Calu3 (cell line): ENCODE data around the gene KRTAP5-8. TPM values are rescaled to one million over a fixed set of nuclear protein-coding genes. Genes with fewer than 3 reads are reported as not detected.
"Not testable (repeated sequence)": the region's sequence is repeated elsewhere in the genome, so short reads cannot be mapped to it uniquely, and the experiment has no call there.

Experiments used
- BruUV-seq: library from RNA; stranded (reverse); fragments of 400-500 nt; replicated peaks from 2 replicates; lab custom pipeline; 2021; lab: Mats Ljungman, UMichigan
- CTCF ChIA-PET: fragments of 300-600 bp; sonication (Branson Sonifier 250); formaldehyde crosslinking; loops from one replicate; lab custom pipeline; 2022; ENCODE audit warnings: antibody characterized with exemption; lab: Charles Lee
- DNase-seq: peaks from one replicate; pipeline ENCODE4 v3.0.0; 2022
- H3K27ac Mint-ChIP-seq: one replicate; pipeline ENCODE4 v1.8.0; 2022; ENCODE audit warnings: mixed read lengths; ENCODE audit not compliant: unreplicated experiment
- H3K27me3 Mint-ChIP-seq: one replicate; pipeline ENCODE4 v1.8.0; 2022; ENCODE audit warnings: mixed read lengths; ENCODE audit not compliant: unreplicated experiment
- H3K36me3 Mint-ChIP-seq: one replicate; pipeline ENCODE4 v1.8.0; 2022; ENCODE audit warnings: mild to moderate bottlenecking, moderate library complexity, mixed read lengths; ENCODE audit not compliant: insufficient read depth, unreplicated experiment
- H3K4me1 Mint-ChIP-seq: one replicate; pipeline ENCODE4 v1.8.0; 2022; ENCODE audit warnings: mild to moderate bottlenecking, low read depth, mixed read lengths; ENCODE audit not compliant: unreplicated experiment
- H3K4me3 Mint-ChIP-seq: one replicate; pipeline ENCODE4 v1.8.0; 2022; ENCODE audit warnings: mild to moderate bottlenecking, low read depth, moderate library complexity, mixed read lengths; ENCODE audit not compliant: unreplicated experiment
- H3K9me3 Mint-ChIP-seq: one replicate; pipeline ENCODE4 v1.8.0; 2022; ENCODE audit warnings: low read depth, mixed read lengths; ENCODE audit not compliant: unreplicated experiment
- intact Hi-C: fragments of 100-400 bp; cut with micrococcal nuclease; formaldehyde crosslinking; loops from one replicate; pipeline ENCODE4 v1.10.0; 2022; ENCODE audit not compliant: unreplicated experiment
- total RNA-seq: library from RNA; stranded (reverse); gene quantifications from 2 replicates; pipeline ENCODE4 v1.2.3, GENCODE V29; 2022
- TF ChIP-seq, protein P1 (sequence below): fragments of 200-600 bp; IDR thresholded peaks from one replicate; pipeline ENCODE4 v1.8.0; 2022; ENCODE audit warnings: antibody characterized with exemption; ENCODE audit not compliant: unreplicated experiment

The KRTAP5-8 gene
- total RNA-seq, 1 experiment from 2014 or later = not detected

DNA sequence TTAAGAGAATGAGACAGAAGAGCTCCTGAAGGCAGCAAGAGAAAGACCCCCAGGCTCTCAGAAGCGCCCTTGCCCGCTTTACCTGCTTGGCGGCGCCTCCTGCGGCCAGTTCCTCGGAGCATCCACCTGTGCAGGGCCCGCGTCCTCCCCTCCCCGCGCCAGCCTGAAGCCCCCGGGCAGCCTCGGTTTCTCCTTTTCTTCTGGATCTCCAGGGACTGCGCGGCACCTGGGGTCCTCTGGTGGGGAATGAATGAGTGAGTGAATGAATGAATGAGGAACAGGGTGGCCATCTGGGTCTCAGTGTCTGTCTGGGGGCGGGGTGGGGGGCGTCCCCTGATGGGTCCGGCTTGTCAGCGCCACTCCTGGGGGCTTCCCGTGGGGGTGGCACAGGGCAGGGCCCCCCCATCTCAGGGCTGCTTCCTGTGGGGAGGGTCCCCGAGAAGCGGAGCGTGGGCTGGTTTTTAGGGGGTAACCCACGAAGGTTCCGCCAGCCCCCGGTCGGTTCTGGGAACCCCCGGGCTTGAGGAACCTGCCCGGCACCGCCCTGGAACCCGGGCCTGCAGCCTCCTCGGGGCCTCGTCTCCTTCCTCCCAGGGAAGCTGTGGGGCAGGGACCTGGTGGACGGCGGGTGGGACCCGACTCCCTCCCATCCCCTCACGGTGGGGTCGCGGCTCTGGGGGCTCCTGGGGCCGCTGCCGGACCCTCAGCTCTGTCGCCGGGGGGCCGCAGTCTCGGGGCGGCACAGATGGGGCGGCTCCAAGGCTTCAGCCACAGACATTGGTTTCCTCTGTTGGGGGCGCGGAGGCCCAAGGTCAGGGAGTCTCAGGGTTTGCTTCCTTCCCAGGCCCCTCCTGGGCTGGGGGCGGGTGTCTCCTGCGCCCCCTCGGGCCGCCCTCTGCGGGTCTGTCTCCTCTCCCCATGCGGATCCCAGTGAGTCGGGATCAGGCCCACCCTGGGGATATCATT is 19.0 kb upstream of the KRTAP5-8 start:
- Mint-ChIP-seq H3K4me1 (no peaks in the 10 kb centered on the region), H3K36me3 (no peaks in the 10 kb centered on the region), H3K4me3 (no peak overlapping the region), H3K27ac (no peak overlapping the region), H3K9me3 (peaks cover 4% of the 10 kb centered on the region), H3K27me3 (peaks cover 12% of the 10 kb centered on the region)
- BruUV-seq = no TSS peak
- CTCF ChIA-PET = no interaction called here
- DNase-seq = no peak
- intact Hi-C loops = no loop called here
- TF ChIP-seq, protein P1, sequence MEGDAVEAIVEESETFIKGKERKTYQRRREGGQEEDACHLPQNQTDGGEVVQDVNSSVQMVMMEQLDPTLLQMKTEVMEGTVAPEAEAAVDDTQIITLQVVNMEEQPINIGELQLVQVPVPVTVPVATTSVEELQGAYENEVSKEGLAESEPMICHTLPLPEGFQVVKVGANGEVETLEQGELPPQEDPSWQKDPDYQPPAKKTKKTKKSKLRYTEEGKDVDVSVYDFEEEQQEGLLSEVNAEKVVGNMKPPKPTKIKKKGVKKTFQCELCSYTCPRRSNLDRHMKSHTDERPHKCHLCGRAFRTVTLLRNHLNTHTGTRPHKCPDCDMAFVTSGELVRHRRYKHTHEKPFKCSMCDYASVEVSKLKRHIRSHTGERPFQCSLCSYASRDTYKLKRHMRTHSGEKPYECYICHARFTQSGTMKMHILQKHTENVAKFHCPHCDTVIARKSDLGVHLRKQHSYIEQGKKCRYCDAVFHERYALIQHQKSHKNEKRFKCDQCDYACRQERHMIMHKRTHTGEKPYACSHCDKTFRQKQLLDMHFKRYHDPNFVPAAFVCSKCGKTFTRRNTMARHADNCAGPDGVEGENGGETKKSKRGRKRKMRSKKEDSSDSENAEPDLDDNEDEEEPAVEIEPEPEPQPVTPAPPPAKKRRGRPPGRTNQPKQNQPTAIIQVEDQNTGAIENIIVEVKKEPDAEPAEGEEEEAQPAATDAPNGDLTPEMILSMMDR = no peak

DNA sequence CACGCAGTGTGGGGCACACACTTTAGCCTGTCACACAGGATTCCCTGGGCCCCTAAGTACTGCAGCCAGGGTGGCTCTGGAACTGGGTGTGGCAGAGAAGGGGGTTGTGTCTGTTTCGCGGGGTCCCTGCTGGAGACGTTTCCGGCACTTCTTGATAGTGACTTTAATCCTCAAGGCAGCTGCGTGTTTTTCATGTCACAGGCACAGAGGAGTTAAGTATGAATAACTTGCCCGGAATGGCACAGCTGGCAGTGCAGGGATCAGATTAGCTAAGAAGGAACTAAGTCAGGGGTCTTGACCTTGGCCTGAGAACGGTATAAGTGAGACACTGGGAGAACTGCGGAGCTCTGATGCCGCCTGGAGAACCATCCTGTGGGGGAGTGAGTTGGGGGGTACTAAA is 18.3 kb upstream of the KRTAP5-8 start:
- intact Hi-C loops = no loop called here
- H3K27me3 Mint-ChIP-seq = peaks cover 7% of the 10 kb centered on the region
- H3K36me3 Mint-ChIP-seq = no peaks in the 10 kb centered on the region
- no peaks in the 10 kb centered on the region for H3K4me1 Mint-ChIP-seq
- no peak for DNase-seq
- TF ChIP-seq, protein P1 = no peak
- CTCF ChIA-PET = no interaction called here
- no TSS peak for BruUV-seq
- H3K27ac Mint-ChIP-seq = no peak overlapping the region
- no peaks in the 10 kb centered on the region for H3K9me3 Mint-ChIP-seq
- H3K4me3 Mint-ChIP-seq = no peak overlapping the region

DNA sequence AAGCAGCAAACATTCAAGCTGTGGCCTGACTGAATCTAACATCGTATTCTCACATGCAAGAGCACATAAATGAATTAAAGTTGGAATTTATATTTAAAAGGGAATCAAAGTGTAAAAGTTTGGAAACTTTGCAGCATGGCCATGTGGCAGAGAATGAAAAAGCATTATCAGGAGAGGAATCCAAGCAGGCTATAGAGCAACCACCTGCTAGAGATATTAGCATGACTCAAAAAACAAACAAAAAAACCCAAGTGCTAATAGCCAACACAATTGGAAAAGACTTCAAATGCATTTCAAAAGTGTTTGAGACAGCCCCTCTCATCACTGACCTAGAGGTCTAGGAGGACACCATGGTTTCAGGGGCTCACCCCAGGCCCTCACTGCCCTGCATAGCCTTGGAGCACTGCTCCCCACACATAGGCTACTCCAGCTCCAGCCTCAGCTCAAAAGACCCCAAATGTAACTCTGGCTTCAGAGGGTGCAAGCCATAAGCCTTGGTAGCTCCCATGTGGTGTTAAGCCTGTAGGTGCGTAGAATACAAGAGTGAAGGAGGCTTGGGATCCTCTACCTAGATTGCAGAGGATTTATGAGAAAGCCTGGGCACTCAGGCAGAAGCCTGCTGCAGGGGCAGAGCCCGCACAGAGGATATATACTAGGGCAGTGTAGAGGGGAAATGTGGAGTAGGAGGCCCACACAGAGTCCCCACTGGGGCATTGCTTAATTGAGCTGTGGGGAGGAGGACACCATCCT is 12.5 kb upstream of the KRTAP5-8 start:
- Mint-ChIP-seq H3K36me3 (no peaks in the 10 kb centered on the region), H3K4me1 (no peaks in the 10 kb centered on the region), H3K9me3 (no peaks in the 10 kb centered on the region), H3K27ac (no peak overlapping the region), H3K4me3 (no peak overlapping the region), H3K27me3 (peaks cover 34% of the 10 kb centered on the region)
- TF ChIP-seq, protein P1 = no peak
- CTCF ChIA-PET = no interaction called here
- intact Hi-C loops = no loop called here
- BruUV-seq = no TSS peak
- DNase-seq = no peak

DNA sequence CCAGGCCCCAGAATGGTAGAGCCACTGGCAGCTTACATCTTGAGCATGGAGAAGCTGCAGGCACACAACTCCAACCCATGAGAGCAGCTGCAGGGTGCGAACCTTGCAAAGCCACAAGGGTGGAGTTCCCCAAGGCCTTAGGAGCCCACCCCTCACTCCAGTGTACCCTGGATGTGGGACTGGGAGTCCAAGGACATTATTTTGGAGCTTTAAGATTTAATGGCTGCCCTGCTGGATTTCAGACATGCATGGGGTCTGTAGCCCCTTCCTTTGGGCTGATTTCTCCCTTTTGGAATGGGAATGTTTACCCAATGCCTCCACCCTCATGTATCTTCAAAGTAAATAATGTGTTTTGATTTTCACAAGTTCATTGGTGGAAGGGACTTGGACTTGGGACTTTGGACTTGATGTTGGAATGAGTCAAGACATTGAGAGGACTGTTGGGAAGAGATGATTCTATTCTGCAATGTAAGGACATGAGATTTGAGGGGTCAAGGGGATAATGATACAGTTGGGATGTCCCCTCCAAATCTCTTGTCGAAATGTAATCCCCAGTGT is 11.8 kb upstream of the KRTAP5-8 start:
- Mint-ChIP-seq H3K27me3 (peaks cover 34% of the 10 kb centered on the region), H3K36me3 (no peaks in the 10 kb centered on the region), H3K27ac (no peak overlapping the region), H3K9me3 (no peaks in the 10 kb centered on the region), H3K4me1 (no peaks in the 10 kb centered on the region), H3K4me3 (no peak overlapping the region)
- intact Hi-C loops = no loop called here
- DNase-seq = no peak
- TF ChIP-seq, protein P1 = no peak
- BruUV-seq = no TSS peak
- CTCF ChIA-PET = no interaction called here

DNA sequence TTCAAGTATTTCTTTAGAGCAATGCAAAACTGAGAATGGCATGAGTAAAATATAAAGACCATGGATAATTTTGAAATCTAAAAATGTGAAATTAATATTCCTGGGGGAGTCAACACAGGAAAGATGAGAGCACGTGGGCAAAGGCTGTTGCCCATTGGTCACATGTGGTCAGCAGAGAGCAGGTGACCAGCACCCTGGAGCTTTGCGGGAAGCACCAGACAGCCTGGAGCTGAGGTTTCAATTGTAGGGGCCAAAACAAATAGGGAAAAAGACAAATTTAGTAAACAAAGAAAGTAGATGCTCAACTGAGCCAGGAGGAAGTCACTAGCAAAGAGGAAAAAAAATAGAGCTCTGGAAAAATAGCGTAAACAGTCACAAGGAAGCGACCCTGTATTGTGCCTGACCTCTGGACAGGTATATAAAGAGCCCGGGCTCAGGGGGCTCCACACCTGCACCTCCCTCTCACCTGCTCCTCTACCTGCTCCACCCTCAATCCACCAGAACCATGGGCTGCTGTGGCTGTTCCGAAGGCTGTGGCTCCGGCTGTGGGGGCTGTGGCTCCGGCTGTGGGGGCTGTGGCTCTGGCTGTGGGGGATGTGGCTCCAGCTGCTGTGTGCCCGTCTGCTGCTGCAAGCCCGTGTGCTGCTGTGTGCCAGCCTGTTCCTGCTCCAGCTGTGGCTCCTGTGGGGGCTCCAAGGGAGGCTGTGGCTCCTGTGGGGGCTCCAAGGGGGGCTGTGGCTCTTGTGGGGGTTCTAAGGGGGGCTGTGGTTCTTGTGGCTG is 10.8 kb upstream of the KRTAP5-8 start, which contains the start of gene KRTAP5-7:
KRTAP5-7 (plus strand) TSS at position 472 of the 780 bp plus-strand sequence; CDS start at position 506, 34 bp downstream.
- DNase-seq, CTCF ChIA-PET, H3K36me3 Mint-ChIP-seq, H3K27ac Mint-ChIP-seq, H3K9me3 Mint-ChIP-seq, H3K4me3 Mint-ChIP-seq, intact Hi-C loops, BruUV-seq, H3K4me1 Mint-ChIP-seq: not testable (repeated sequence)
- H3K27me3 Mint-ChIP-seq = peaks cover 34% of the 10 kb centered on the region
